ENCODE data around the gene STAB2.
A peak's percentile ranks its signal among the peaks of the same experiment; 100 is the strongest.

The STAB2 gene

GRCh38 chr12:103697971-103698751, 111.1 kb downstream of the STAB2 start:
- no peak for DNase-seq

DNA sequence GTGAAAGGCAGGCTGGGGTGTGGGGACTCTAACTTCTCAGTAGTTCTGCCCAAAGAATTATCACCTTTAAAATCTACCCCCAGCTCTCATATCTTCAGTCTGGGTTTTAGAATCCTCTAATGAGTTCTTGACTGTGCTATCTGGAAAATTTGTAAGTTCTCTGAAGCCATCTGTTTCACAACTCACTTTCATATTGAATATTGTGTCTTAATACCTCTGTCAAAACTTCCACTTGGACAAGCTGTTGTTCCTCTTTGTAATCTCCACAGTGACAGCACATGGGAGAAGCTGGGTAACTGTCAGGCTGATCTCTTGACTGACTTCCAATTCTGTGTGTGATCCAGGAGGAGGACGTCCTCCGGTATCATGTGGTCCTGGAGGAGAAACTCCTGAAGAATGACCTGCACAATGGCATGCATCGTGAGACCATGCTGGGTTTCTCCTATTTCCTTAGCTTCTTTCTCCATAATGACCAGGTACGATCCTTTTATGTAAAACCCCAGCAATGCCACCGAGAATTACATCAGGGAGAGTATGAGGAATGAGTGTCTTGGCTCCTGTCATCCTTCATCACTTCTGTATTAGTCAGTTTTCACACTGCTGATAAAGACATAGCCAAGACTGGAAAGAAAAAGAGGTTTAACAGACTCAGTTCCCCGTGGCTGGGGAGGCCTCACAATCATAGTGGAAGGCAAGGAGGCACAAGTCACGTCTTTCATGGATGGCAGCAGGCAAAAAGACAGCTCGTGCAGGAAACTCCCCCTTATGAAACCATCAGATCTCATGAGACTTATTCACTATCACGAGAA, 111.9 kb downstream of the STAB2 start:
- DNase-seq = no peak

- DNase-seq = no peak
Measured at GRCh38 chr12:103705098-103705497, 118.0 kb downstream of the STAB2 start.

DNA sequence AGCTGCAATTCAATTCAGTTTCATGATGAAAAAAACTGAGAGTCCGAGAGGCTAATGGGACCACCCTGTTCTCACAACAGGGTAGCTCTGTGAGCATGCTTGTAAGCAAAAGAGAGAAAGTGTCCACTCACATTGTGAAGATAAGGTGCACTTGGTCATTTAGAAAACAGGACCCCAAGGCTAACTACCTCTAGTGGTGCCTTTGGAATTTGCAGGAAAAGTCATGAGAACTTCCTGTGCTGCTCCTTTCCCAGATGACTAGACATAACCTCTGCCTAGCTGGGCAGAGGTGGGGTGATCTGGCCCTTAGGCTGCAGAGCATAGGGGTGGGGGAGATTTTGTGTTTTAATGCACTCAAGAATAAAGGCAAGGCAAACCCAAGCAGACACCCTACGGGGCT, 118.9 kb downstream of the STAB2 start:
- DNase-seq = no peak

GRCh38 chr12:103707446-103707845, 120.4 kb downstream of the STAB2 start:
- no peak for DNase-seq

DNA sequence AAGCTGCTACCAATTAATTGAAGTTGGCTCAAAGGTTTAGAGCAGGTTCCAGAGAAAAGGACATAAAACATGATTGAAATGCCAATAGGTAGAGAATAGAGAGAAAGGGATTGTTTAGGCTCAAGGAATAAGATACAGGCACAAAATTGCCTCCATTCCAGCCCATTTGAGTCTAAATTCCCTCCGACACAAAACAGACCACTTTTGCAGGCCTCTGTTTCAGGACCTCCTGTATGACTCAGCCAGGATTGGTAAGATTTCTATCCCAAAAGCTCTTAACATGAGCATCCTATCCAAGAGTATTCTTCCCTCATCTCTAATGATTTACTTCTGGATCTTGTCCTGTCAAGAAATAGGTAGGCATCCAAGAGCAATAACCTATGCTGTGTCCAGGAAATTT, 123.5 kb downstream of the STAB2 start:
- DNase-seq = no peak

GRCh38 chr12:103712216-103712615, 125.1 kb downstream of the STAB2 start:
- DNase-seq = no peak

DNA sequence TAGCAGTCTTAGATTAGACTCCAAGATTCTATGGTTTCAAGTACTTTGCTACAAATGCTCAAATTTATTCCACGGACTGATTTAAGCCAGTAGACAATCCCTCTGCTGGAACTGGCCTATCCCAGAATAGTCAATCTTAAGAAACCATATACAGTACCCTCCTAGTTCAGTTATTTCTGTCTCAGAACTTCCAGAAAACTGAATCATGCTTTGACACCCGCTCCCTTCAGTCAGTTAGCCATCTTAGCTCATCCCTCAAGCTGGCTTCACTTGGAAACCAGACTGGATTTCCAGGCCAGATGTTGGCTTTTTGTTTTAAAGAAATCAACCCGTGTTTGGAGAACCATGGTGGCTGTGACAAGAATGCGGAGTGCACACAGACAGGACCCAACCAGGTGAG, 128.4 kb downstream of the STAB2 start:
- no peak for DNase-seq

- DNase-seq = no peak
Measured at GRCh38 chr12:103716517-103717196, 129.6 kb downstream of the STAB2 start.

- no peak for DNase-seq
Measured at GRCh38 chr12:103725398-103725797, 138.3 kb downstream of the STAB2 start.

GRCh38 chr12:103727638-103728037, 140.6 kb downstream of the STAB2 start:
- DNase-seq = no peak

DNA sequence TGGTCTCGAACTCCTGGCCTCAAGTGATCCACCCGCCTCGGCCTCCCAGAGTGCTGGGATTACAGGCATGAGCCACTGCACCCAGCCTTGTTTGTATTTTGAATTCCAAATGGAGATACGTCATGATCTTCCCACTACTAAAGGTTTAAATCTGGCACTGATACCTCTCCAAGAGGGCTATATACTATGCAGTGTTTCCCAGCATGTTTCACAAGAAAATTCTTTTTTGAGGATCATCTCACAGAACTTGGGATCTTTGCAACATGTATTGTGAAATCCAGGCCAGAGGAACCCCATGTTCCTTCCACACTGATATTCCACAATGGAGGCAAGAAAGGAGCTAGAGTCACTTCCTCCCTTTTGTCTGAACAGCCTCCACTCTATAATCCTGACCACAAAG, 141.2 kb downstream of the STAB2 start:
- DNase-seq = no peak

DNA sequence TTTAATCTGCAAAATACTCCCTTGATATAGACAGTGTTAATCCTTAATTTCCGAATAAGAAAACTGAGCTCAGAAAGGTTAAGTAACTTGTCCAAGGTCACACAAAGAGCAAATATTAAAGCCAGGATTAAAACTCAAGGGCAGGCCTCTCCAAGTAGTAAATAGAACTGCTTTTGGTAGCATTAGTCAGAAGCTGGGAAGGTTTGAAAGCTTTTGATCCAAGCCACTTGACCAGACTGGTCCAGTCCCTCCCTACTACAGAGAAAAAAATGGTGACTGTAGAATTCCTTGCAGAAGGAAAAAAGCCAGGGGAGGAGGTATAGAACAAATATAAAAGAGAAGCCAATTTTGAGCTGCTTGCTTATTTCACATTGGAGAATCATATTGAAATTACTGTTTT, 142.4 kb downstream of the STAB2 start:
- no peak for DNase-seq

DNA sequence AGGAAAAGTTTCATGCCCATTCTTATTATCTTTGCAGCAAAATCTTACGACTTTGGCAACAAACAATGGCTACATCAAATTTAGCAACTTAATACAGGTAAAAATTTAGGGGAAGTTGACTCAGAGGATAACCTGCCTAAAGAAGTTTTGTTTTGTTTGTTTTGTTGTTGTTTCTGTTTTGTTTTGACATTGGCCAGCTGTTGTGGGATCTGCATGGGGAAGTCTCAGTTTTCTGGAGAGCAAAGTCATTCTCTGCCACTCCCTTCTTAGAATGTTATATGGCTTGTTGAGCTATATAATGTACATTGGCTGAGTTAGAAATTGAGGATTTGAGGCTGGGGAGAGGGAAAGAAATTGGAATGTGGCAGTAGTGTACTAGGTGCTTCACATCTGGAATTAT, 144.5 kb downstream of the STAB2 start:
- DNase-seq = no peak

GRCh38 chr12:103734863-103735262, 147.8 kb downstream of the STAB2 start:
- no peak for DNase-seq

- no peak for DNase-seq
Measured at GRCh38 chr12:103735291-103735690, 148.2 kb downstream of the STAB2 start.

DNA sequence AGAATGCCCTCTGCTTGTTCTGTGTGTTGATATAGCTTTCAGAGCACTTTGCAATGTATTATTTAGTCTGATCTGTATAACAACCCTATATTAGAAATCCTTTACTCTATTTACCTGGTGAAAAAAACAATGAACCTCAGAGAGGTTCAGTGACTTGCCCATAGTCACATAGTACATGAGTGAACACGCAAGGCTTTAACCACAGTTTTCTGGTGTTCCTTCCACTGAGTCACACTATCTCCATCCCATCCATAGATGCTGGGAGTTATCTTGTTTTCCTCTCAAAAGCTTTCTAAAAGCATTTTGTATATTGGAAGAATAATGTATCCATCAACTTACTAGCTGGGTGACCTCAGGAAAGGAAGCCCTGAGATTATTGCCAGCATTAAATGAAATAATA, 149.5 kb downstream of the STAB2 start:
- no peak for DNase-seq

GRCh38 chr12:103737881-103738280, 150.8 kb downstream of the STAB2 start:
- DNase-seq = no peak

DNA sequence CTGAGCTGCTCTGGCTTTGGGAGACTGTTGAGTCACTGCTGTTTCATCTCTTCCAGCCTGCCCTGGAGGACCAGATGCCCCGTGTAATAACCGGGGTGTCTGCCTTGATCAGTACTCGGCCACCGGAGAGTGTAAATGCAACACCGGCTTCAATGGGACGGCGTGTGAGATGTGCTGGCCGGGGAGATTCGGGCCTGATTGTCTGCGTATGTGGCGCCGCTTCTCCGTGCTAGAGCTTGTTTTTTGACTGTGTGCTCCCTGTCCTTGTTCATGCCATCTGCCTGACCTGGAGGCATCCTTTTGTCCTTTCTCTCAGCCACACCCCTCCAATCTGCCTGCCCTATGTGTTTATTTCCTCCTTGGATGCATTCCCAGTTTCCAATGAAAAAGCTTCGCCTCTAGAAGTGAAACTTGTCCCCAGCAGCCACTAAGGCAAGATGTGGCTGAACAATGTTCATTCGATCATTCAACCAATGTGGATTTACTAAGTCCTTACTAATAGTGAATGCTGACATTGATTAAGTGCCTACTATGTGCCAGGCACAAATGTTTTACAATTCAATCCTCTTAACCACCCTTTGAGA, 155.4 kb downstream of the STAB2 start:
- DNase-seq = peak; percentile 92

DNA sequence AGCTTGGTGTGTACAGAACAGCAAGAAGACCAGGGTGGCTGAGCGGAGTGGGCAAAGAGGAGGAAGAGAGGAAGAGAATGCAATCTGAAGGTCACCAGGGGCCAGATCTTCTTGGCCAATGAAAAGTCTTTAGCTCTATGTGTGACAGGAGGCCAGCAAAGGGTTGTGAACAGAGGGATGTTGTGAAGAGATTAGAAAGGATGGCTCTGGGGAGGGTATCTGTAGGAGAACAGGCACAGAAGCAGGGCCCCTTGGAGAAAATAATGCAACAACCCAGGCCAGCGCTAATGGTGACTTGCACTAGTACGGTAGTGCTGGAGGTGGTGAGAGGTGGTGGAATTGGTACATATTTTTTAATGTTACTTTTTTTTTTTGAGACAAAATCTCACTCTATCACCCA, 156.7 kb downstream of the STAB2 start:
- no peak for DNase-seq

DNA sequence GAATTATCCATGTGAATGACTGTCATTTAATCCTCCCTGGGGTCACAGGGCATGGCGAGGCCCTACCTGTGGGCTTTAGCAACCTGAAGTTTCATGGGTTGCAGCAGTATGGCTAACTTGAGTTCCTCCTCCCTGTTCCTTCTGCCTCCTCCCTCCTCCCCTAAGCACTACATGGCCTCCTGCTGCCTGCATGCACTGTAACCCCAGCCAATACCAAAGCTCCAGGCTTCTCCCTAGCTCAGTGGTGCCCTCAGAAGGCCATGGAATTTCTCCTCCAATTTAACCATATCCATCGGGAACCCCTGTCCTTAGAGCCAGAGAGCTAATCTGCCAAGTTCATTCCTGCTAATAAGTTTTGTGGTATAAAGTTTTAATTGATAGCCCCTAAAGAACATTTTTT, 158.9 kb downstream of the STAB2 start:
- DNase-seq = no peak

DNA sequence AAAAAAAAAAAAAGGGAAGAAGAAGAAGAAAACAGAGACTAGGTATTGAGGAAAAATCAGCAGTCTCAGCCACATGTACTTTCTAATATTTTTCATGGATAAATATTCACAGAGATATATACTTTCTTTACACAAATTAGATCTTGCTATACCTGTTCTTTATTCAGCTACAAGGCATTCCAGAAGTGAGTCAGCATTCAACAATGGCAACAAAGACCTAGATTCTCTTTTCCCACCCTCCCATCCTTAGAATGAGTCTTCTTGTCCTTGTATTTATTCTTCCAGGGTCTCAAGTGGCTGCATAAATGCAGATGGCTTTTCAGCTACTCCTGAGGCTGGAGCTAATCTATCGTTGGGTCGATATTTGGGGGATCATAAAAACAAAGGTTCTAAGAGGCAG, 160.9 kb downstream of the STAB2 start:
- no peak for DNase-seq

DNA sequence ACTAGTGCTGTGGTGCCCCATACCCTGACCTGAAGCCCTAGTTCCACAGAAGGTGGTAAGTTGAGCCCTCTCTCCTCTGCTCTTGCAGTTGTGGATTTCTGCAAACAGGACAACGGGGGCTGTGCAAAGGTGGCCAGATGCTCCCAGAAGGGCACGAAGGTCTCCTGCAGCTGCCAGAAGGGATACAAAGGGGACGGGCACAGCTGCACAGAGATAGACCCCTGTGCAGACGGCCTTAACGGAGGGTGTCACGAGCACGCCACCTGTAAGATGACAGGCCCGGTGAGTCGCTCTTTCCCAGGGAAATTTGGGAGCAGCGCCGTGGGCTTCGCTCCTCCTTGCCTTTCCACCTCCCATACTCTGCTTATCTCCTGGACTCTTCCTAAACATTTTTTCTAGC, 161.8 kb downstream of the STAB2 start:
- DNase-seq = no peak

DNA sequence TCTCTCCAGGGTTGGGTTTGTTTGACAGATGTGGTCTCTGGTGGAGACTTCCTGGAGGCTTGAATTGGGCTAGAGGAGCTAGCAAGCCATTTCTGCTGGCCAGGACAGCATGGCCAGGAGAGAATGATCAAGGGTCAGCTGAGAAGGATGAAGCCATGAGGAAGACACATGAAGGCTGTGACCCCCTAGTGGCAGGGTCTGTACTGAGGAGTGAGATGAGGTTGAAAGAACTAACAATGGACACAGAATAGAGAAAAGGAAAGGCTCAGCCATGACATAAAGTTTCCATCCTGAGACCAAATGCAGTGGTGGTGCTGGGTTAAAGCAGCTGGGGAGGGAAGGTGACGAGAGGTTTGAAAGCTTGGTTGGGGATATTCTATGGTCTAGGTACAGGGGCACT, 164.1 kb downstream of the STAB2 start:
- no peak for DNase-seq

Data from NCI-H1105 (cell line).